NCI-H1436 (cell line): Measurements from ENCODE around the gene DYTN.

Experiments used
- DNase-seq: peaks from one replicate; lab custom pipeline; 2025; lab: John Stamatoyannopoulos, UW

Gene DYTN

GRCh38 chr2:206614811-206615210, 103.4 kb downstream of the DYTN start:
- DNase-seq = no peak

- no peak for DNase-seq
Measured at GRCh38 chr2:206611736-206612135, 106.5 kb downstream of the DYTN start.

- no peak for DNase-seq
Measured at GRCh38 chr2:206611191-206611590, 107.0 kb downstream of the DYTN start.

GRCh38 chr2:206610451-206610850, 107.7 kb downstream of the DYTN start:
- no peak for DNase-seq

- DNase-seq = no peak
Measured at GRCh38 chr2:206603243-206603642, 115.0 kb downstream of the DYTN start.
